ENCODE measurements around the gene OR13D1.
"Not testable (repeated sequence)": the region's sequence is repeated elsewhere in the genome, so short reads cannot be mapped to it uniquely, and the experiment has no call there.

OR13D1 gene

GRCh38 chr9:104694218-104694617 is at the start of gene OR13D1:
Gene OR13D1 (plus strand): TSS chr9:104694518. CDS start chr9:104694518, 0 bp downstream.
- no peaks in the 10 kb centered on the region for H3K27me3 ChIP-seq (ENCODE audit: control insufficient read depth in 1 of 2, insufficient read depth in 2 of 2, low read length in 2 of 2)
- no peaks in the 10 kb centered on the region for H3K9me3 ChIP-seq (ENCODE audit: low read length)
- no peaks in the 10 kb centered on the region for H3K4me1 ChIP-seq (ENCODE audit: insufficient read depth, low read length)
- H3K4me3 ChIP-seq (ENCODE audit: low read depth in 1 of 2, low read length in 2 of 2): no peak within 1 kb of the TSS
- no peak within 1 kb of the TSS for H3K27ac ChIP-seq (ENCODE audit: low read depth, low read length)
- no peaks in the 10 kb centered on the region for H3K36me3 ChIP-seq (ENCODE audit: insufficient read depth, low read length)
- H3K9ac ChIP-seq (ENCODE audit: low read length): no peak within 1 kb of the TSS

GRCh38 chr9:104658496-104659195 is 35.7 kb upstream of the OR13D1 start:
- H3K9ac ChIP-seq (ENCODE audit: low read length): no peak overlapping the region
- H3K36me3 ChIP-seq (ENCODE audit: insufficient read depth, low read length): no peaks in the 10 kb centered on the region
- H3K4me1 ChIP-seq (ENCODE audit: insufficient read depth, low read length): no peaks in the 10 kb centered on the region
- H3K9me3 ChIP-seq (ENCODE audit: low read length): no peaks in the 10 kb centered on the region
- no peak overlapping the region for H3K27ac ChIP-seq (ENCODE audit: low read depth, low read length)
- H3K4me3 ChIP-seq (ENCODE audit: low read depth in 1 of 2, low read length in 2 of 2): no peak overlapping the region
- no peaks in the 10 kb centered on the region for H3K27me3 ChIP-seq (ENCODE audit: control insufficient read depth in 1 of 2, insufficient read depth in 2 of 2, low read length in 2 of 2)

- H3K27ac ChIP-seq (ENCODE audit: low read depth, low read length): no peak overlapping the region
- H3K36me3 ChIP-seq (ENCODE audit: insufficient read depth, low read length): no peaks in the 10 kb centered on the region
- no peaks in the 10 kb centered on the region for H3K4me1 ChIP-seq (ENCODE audit: insufficient read depth, low read length)
These were observed 18.7 kb upstream of the OR13D1 start for GRCh38 chr9:104675611-104676010.

GRCh38 chr9:104682642-104683041 is 11.7 kb upstream of the OR13D1 start:
- Histone ChIP-seq H3K4me3 (ENCODE audit: low read depth in 1 of 2, low read length in 2 of 2) (no peak overlapping the region), H3K4me1 (ENCODE audit: insufficient read depth, low read length) (no peaks in the 10 kb centered on the region), H3K9ac (ENCODE audit: low read length) (no peak overlapping the region), H3K36me3 (ENCODE audit: insufficient read depth, low read length) (no peaks in the 10 kb centered on the region), H3K27me3 (ENCODE audit: control insufficient read depth in 1 of 2, insufficient read depth in 2 of 2, low read length in 2 of 2) (no peaks in the 10 kb centered on the region), H3K27ac (ENCODE audit: low read depth, low read length) (no peak overlapping the region), H3K9me3 (ENCODE audit: low read length) (no peaks in the 10 kb centered on the region)

More at GRCh38 chr9:104675611-104676010, 18.7 kb upstream of the OR13D1 start:
- no peak overlapping the region for H3K4me3 ChIP-seq (ENCODE audit: low read depth in 1 of 2, low read length in 2 of 2)
- no peaks in the 10 kb centered on the region for H3K9me3 ChIP-seq (ENCODE audit: low read length)
- no peak overlapping the region for H3K9ac ChIP-seq (ENCODE audit: low read length)
- H3K27me3 ChIP-seq (ENCODE audit: control insufficient read depth in 1 of 2, insufficient read depth in 2 of 2, low read length in 2 of 2): no peaks in the 10 kb centered on the region

GRCh38 chr9:104686081-104686480 is 8.2 kb upstream of the OR13D1 start:
- no peaks in the 10 kb centered on the region for H3K9me3 ChIP-seq (ENCODE audit: low read length)
- no peaks in the 10 kb centered on the region for H3K36me3 ChIP-seq (ENCODE audit: insufficient read depth, low read length)
- H3K4me1 ChIP-seq (ENCODE audit: insufficient read depth, low read length): no peaks in the 10 kb centered on the region

GRCh38 chr9:104700306-104700705 is 6.0 kb downstream of the OR13D1 start:
- Histone ChIP-seq H3K27me3 (ENCODE audit: control insufficient read depth in 1 of 2, insufficient read depth in 2 of 2, low read length in 2 of 2) (no peaks in the 10 kb centered on the region), H3K9me3 (ENCODE audit: low read length) (no peaks in the 10 kb centered on the region), H3K4me1 (ENCODE audit: insufficient read depth, low read length) (no peaks in the 10 kb centered on the region), H3K9ac (ENCODE audit: low read length) (no peak overlapping the region), H3K27ac (ENCODE audit: low read depth, low read length) (no peak overlapping the region), H3K36me3 (ENCODE audit: insufficient read depth, low read length) (no peaks in the 10 kb centered on the region), H3K4me3 (ENCODE audit: low read depth in 1 of 2, low read length in 2 of 2) (no peak overlapping the region)

More at GRCh38 chr9:104686081-104686480, 8.2 kb upstream of the OR13D1 start:
- Histone ChIP-seq H3K4me3 (ENCODE audit: low read depth in 1 of 2, low read length in 2 of 2) (no peak overlapping the region), H3K9ac (ENCODE audit: low read length) (no peak overlapping the region), H3K27me3 (ENCODE audit: control insufficient read depth in 1 of 2, insufficient read depth in 2 of 2, low read length in 2 of 2) (no peaks in the 10 kb centered on the region), H3K27ac (ENCODE audit: low read depth, low read length) (no peak overlapping the region)

- not testable (repeated sequence) for H3K4me3 ChIP-seq (ENCODE audit: low read depth in 1 of 2, low read length in 2 of 2); H3K27ac ChIP-seq (ENCODE audit: low read depth, low read length); H3K4me1 ChIP-seq (ENCODE audit: insufficient read depth, low read length); H3K36me3 ChIP-seq (ENCODE audit: insufficient read depth, low read length); H3K27me3 ChIP-seq (ENCODE audit: control insufficient read depth in 1 of 2, insufficient read depth in 2 of 2, low read length in 2 of 2); H3K9ac ChIP-seq (ENCODE audit: low read length); H3K9me3 ChIP-seq (ENCODE audit: low read length)
These were observed 14.4 kb downstream of the OR13D1 start for GRCh38 chr9:104708737-104709136.

GRCh38 chr9:104711604-104712003 is 17.3 kb downstream of the OR13D1 start:
- H3K4me3 ChIP-seq (ENCODE audit: low read depth in 1 of 2, low read length in 2 of 2): no peak overlapping the region

GRCh38 chr9:104725014-104725413 is 30.7 kb downstream of the OR13D1 start:
- no peaks in the 10 kb centered on the region for H3K36me3 ChIP-seq (ENCODE audit: insufficient read depth, low read length)
- no peak overlapping the region for H3K9ac ChIP-seq (ENCODE audit: low read length)
- H3K27me3 ChIP-seq (ENCODE audit: control insufficient read depth in 1 of 2, insufficient read depth in 2 of 2, low read length in 2 of 2): no peaks in the 10 kb centered on the region
- no peaks in the 10 kb centered on the region for H3K4me1 ChIP-seq (ENCODE audit: insufficient read depth, low read length)
- no peak overlapping the region for H3K4me3 ChIP-seq (ENCODE audit: low read depth in 1 of 2, low read length in 2 of 2)
- H3K27ac ChIP-seq (ENCODE audit: low read depth, low read length): no peak overlapping the region
- H3K9me3 ChIP-seq (ENCODE audit: low read length): no peaks in the 10 kb centered on the region

More at GRCh38 chr9:104711604-104712003, 17.3 kb downstream of the OR13D1 start:
- H3K27me3 ChIP-seq (ENCODE audit: control insufficient read depth in 1 of 2, insufficient read depth in 2 of 2, low read length in 2 of 2): no peaks in the 10 kb centered on the region
- no peaks in the 10 kb centered on the region for H3K9me3 ChIP-seq (ENCODE audit: low read length)
- H3K9ac ChIP-seq (ENCODE audit: low read length): no peak overlapping the region
- no peak overlapping the region for H3K27ac ChIP-seq (ENCODE audit: low read depth, low read length)
- no peaks in the 10 kb centered on the region for H3K4me1 ChIP-seq (ENCODE audit: insufficient read depth, low read length)
- no peaks in the 10 kb centered on the region for H3K36me3 ChIP-seq (ENCODE audit: insufficient read depth, low read length)

- Histone ChIP-seq H3K27me3 (ENCODE audit: control insufficient read depth in 1 of 2, insufficient read depth in 2 of 2, low read length in 2 of 2) (no peaks in the 10 kb centered on the region), H3K27ac (ENCODE audit: low read depth, low read length) (no peak overlapping the region), H3K9ac (ENCODE audit: low read length) (no peak overlapping the region), H3K36me3 (ENCODE audit: insufficient read depth, low read length) (no peaks in the 10 kb centered on the region), H3K4me1 (ENCODE audit: insufficient read depth, low read length) (no peaks in the 10 kb centered on the region), H3K4me3 (ENCODE audit: low read depth in 1 of 2, low read length in 2 of 2) (no peak overlapping the region), H3K9me3 (ENCODE audit: low read length) (no peaks in the 10 kb centered on the region)
These were observed 44.1 kb downstream of the OR13D1 start for GRCh38 chr9:104738452-104738851.

- Histone ChIP-seq H3K27ac (ENCODE audit: low read depth, low read length) (no peak overlapping the region), H3K4me1 (ENCODE audit: insufficient read depth, low read length) (no peaks in the 10 kb centered on the region), H3K4me3 (ENCODE audit: low read depth in 1 of 2, low read length in 2 of 2) (no peak overlapping the region), H3K9ac (ENCODE audit: low read length) (no peak overlapping the region), H3K9me3 (ENCODE audit: low read length) (no peaks in the 10 kb centered on the region), H3K27me3 (ENCODE audit: control insufficient read depth in 1 of 2, insufficient read depth in 2 of 2, low read length in 2 of 2) (no peaks in the 10 kb centered on the region), H3K36me3 (ENCODE audit: insufficient read depth, low read length) (no peaks in the 10 kb centered on the region)
These were observed 46.3 kb downstream of the OR13D1 start for GRCh38 chr9:104740621-104741020.

- H3K9me3 ChIP-seq (ENCODE audit: low read length): no peaks in the 10 kb centered on the region
- no peaks in the 10 kb centered on the region for H3K36me3 ChIP-seq (ENCODE audit: insufficient read depth, low read length)
- H3K4me3 ChIP-seq (ENCODE audit: low read depth in 1 of 2, low read length in 2 of 2): no peak overlapping the region
- H3K9ac ChIP-seq (ENCODE audit: low read length): no peak overlapping the region
- H3K27me3 ChIP-seq (ENCODE audit: control insufficient read depth in 1 of 2, insufficient read depth in 2 of 2, low read length in 2 of 2): no peaks in the 10 kb centered on the region
- H3K4me1 ChIP-seq (ENCODE audit: insufficient read depth, low read length): peaks cover 6% of the 10 kb centered on the region
- H3K27ac ChIP-seq (ENCODE audit: low read depth, low read length): no peak overlapping the region
These were observed 49.2 kb downstream of the OR13D1 start for GRCh38 chr9:104743376-104743985.

Measured in muscle layer of colon (tissue), 2 donors.